Subcutaneous abdominal adipose tissue (tissue), 5 donors: Measurements from ENCODE around the gene KEAP1.
"Not testable (repeated sequence)": the region's sequence is repeated elsewhere in the genome, so short reads cannot be mapped to it uniquely, and the experiment has no call there.

Source experiments
- H3K27ac ChIP-seq: one replicate; pipeline ENCODE4 v1.7.0; 2013; ENCODE audit warnings: low read depth, mild to moderate bottlenecking, inconsistent platforms, low read length, moderate library complexity
- H3K27me3 ChIP-seq, 5 donors: one replicate each; pipeline ENCODE4 v1.7.0; 2013; ENCODE audit warnings: low read length in 5 of 5, inconsistent platforms in 1 of 5; ENCODE audit not compliant: control insufficient read depth in 5 of 5, insufficient read depth in 4 of 5
- H3K36me3 ChIP-seq, 5 donors: one replicate each; pipeline ENCODE4 v1.7.0; 2013; ENCODE audit warnings: low read length in 5 of 5; ENCODE audit not compliant: control insufficient read depth in 5 of 5, insufficient read depth in 5 of 5
- H3K4me1 ChIP-seq, 5 donors: one replicate each; pipeline ENCODE4 v1.7.0; 2013; ENCODE audit warnings: low read length in 5 of 5, mild to moderate bottlenecking in 3 of 5, moderate library complexity in 1 of 5; ENCODE audit not compliant: control insufficient read depth in 5 of 5, insufficient read depth in 5 of 5
- H3K4me3 ChIP-seq, 5 donors: one replicate each; pipeline ENCODE4 v1.7.0; 2013; ENCODE audit warnings: low read length in 5 of 5, low read depth in 1 of 5
- H3K9ac ChIP-seq, 5 donors: one replicate each; pipeline ENCODE4 v1.7.0; 2013; ENCODE audit warnings: low read length in 5 of 5, mild to moderate bottlenecking in 4 of 5, moderate library complexity in 3 of 5
- H3K9me3 ChIP-seq, 5 donors: one replicate each; pipeline ENCODE4 v1.7.0; 2013; ENCODE audit warnings: low read length in 5 of 5; ENCODE audit not compliant: control insufficient read depth in 5 of 5
- donor health status: healthy.
- donor health status: healthy.
- donor health status: healthy.
- donor health status: healthy.
- donor health status: healthy.

The KEAP1 gene

GRCh38 chr19:10473192-10473591 lies 30.0 kb downstream of the KEAP1 start:
- Histone ChIP-seq H3K27ac (no peak overlapping the region), H3K9me3 (no peaks in the 10 kb centered on the region), H3K4me3 (no peak overlapping the region), H3K27me3 (no peaks in the 10 kb centered on the region), H3K36me3 (peaks cover 0 to 6% (median 0%) of the 10 kb centered on the region in 5 donors), H3K4me1 (peaks cover 0 to 10% (median 9%) of the 10 kb centered on the region in 5 donors), H3K9ac (no peak overlapping the region)

- no peak overlapping the region for H3K9ac ChIP-seq
- H3K27ac ChIP-seq = no peak overlapping the region
- no peaks in the 10 kb centered on the region for H3K9me3 ChIP-seq
- no peaks in the 10 kb centered on the region for H3K27me3 ChIP-seq
- no peak overlapping the region for H3K4me3 ChIP-seq
- peaks cover 0 to 12% (median 8%) of the 10 kb centered on the region in 5 donors for H3K36me3 ChIP-seq
- peaks cover 0 to 10% (median 8%) of the 10 kb centered on the region in 5 donors for H3K4me1 ChIP-seq
Measured at GRCh38 chr19:10471909-10472308, 31.2 kb downstream of the KEAP1 start.

GRCh38 chr19:10468133-10468532 lies 35.0 kb downstream of the KEAP1 start:
- H3K4me1 ChIP-seq = peaks cover 0 to 3% (median 2%) of the 10 kb centered on the region in 5 donors
- H3K36me3 ChIP-seq = peaks cover 0 to 40% (median 26%) of the 10 kb centered on the region in 5 donors
- no peaks in the 10 kb centered on the region for H3K27me3 ChIP-seq
- H3K4me3 ChIP-seq = no peak overlapping the region
- H3K9me3 ChIP-seq = no peaks in the 10 kb centered on the region
- H3K27ac ChIP-seq = no peak overlapping the region
- no peak overlapping the region for H3K9ac ChIP-seq

- Histone ChIP-seq H3K4me3 (no peak overlapping the region), H3K36me3 (peaks cover 0 to 49% (median 27%) of the 10 kb centered on the region in 5 donors), H3K4me1 (no peaks in the 10 kb centered on the region)
Measured at GRCh38 chr19:10467104-10467706, 36.0 kb downstream of the KEAP1 start.

DNA sequence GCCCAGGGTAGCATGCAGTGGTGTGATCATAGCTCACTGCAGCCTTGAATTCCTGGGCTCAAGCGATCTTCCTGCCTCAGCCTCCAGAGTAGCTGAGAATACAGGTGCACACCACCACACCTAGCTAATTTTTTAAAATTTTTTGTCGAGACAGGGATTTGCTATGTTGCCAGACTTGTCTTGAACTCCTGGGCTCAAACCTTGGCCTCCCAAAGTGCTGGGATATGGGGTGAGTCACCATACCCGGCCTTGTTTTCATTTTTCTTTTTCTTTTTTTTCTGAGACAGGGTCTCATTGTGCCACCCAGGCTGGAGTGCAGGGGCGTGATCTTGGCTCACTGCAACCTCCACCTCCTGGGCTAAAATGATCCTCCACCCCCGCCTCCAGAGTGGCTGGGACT lies 38.7 kb downstream of the KEAP1 start:
- H3K36me3 ChIP-seq = peaks cover 0 to 56% (median 29%) of the 10 kb centered on the region in 5 donors
- H3K9me3 ChIP-seq = no peaks in the 10 kb centered on the region

More at GRCh38 chr19:10467104-10467706, 36.0 kb downstream of the KEAP1 start:
- Histone ChIP-seq H3K9ac (no peak overlapping the region), H3K9me3 (no peaks in the 10 kb centered on the region), H3K27me3 (no peaks in the 10 kb centered on the region), H3K27ac (no peak overlapping the region)

GRCh38 chr19:10462557-10462956 lies 40.6 kb downstream of the KEAP1 start:
- H3K27me3 ChIP-seq = no peaks in the 10 kb centered on the region
- no peak overlapping the region for H3K9ac ChIP-seq
- H3K36me3 ChIP-seq = peaks cover 0 to 68% (median 39%) of the 10 kb centered on the region in 5 donors
- no peaks in the 10 kb centered on the region for H3K9me3 ChIP-seq
- H3K4me1 ChIP-seq = peaks cover 0 to 6% (median 6%) of the 10 kb centered on the region in 5 donors
- H3K4me3 ChIP-seq = no peak overlapping the region
- no peak overlapping the region for H3K27ac ChIP-seq

More for the DNA sequence above, 38.7 kb downstream of the KEAP1 start:
- no peak overlapping the region for H3K4me3 ChIP-seq
- no peak overlapping the region for H3K27ac ChIP-seq
- no peaks in the 10 kb centered on the region for H3K27me3 ChIP-seq
- peaks cover 0 to 6% (median 6%) of the 10 kb centered on the region in 5 donors for H3K4me1 ChIP-seq
- no peak overlapping the region for H3K9ac ChIP-seq

DNA sequence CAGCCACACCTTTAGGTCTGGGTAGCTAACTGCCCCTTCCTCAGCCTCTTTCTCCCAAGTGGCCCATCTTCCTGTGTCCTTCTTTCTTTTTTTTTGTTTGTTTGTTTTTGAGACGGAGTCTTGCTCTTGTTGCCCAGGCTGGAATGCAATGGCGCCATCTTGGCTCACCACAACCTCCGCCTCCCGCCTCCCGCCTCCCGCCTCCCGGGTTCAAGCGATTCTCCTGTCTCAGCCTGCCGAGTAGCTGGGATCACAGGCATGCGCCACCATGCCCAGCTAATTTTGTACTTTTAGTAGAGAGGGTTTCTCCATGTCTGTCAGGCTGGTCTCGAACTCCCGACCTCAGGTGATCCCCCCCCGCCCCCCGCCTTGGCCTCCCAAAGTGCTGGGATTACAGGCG lies 41.1 kb downstream of the KEAP1 start:
- H3K9me3 ChIP-seq, H3K4me3 ChIP-seq, H3K9ac ChIP-seq, H3K27me3 ChIP-seq, H3K4me1 ChIP-seq, H3K27ac ChIP-seq: not testable (repeated sequence)
- H3K36me3 ChIP-seq = peaks cover 0 to 66% (median 35%) of the 10 kb centered on the region in 5 donors

GRCh38 chr19:10461047-10461949 lies 41.9 kb downstream of the KEAP1 start:
- H3K27ac ChIP-seq = no peak overlapping the region
- H3K36me3 ChIP-seq = peaks cover 0 to 59% (median 29%) of the 10 kb centered on the region in 5 donors
- peak overlapping the region in 1 of 5 donors; percentile 17 for H3K9ac ChIP-seq
- no peaks in the 10 kb centered on the region for H3K9me3 ChIP-seq
- peak overlapping the region in 4 of 5 donors; percentile 46 to 56 (median 51) for H3K4me3 ChIP-seq
- no peaks in the 10 kb centered on the region for H3K27me3 ChIP-seq
- peaks cover 0 to 6% (median 6%) of the 10 kb centered on the region in 5 donors for H3K4me1 ChIP-seq

DNA sequence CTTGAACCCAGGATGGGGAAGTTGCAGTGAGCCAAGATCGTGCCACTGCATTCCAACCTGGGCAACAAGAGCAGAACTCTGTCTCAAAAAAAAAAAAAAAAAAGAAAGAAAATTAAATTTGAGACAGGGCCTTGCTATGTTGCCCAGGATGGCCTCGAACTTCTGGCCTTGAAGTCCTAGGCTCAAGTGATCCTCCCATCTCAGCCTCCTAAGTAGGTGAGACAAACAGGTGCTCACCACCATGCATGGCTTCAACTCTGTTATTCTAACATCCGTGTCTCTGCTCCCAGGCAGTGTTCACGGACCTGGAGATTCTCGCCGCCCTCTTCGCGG lies 42.5 kb downstream of the KEAP1 start:
- peaks cover 0 to 6% (median 6%) of the 10 kb centered on the region in 5 donors for H3K4me1 ChIP-seq
- H3K4me3 ChIP-seq = no peak overlapping the region
- H3K27me3 ChIP-seq = no peaks in the 10 kb centered on the region
- no peak overlapping the region for H3K9ac ChIP-seq
- no peaks in the 10 kb centered on the region for H3K9me3 ChIP-seq
- peaks cover 0 to 59% (median 29%) of the 10 kb centered on the region in 5 donors for H3K36me3 ChIP-seq
- H3K27ac ChIP-seq = no peak overlapping the region

DNA sequence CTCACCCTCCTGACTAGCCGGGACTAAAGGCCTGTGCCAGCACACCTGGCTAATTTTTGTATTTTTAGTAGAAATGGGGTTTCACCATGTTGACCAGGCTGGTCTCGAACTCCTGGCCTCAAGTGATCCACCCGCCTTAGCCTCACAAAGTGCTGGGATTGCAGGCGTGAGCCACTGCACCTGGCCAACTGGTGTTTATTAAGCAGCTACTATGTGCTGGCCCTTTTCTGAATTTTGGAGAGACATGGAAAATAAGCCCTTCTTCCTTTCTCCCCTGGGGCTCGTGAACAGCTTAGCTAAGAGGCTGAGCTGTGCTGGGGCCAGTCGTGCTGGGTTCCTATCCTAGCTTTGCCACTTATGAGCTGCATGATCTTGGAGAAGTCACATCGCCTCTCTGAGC lies 44.4 kb downstream of the KEAP1 start:
- H3K36me3 ChIP-seq = peaks cover 0 to 52% (median 24%) of the 10 kb centered on the region in 5 donors
- H3K9me3 ChIP-seq, H3K9ac ChIP-seq, H3K4me3 ChIP-seq, H3K4me1 ChIP-seq, H3K27me3 ChIP-seq, H3K27ac ChIP-seq: not testable (repeated sequence)
